CD4-positive, alpha-beta T cell treated with Interleukin-6 at 100 ng/mL for 8 hours (primary cell): ENCODE measurements around the gene SUSD6.

ENCODE experiments used
- DNase-seq: peaks from one replicate; pipeline ENCODE4 v3.0.0-alpha.2; 2020; ENCODE audit warnings: mixed read lengths, low spot score

SUSD6 gene

GRCh38 chr14:69648480-69649451 lies 37.4 kb downstream of the SUSD6 start:
- DNase-seq: no peak

GRCh38 chr14:69650948-69651369 lies 39.6 kb downstream of the SUSD6 start:
- DNase-seq: no peak

GRCh38 chr14:69651664-69652063 lies 40.3 kb downstream of the SUSD6 start:
- no peak for DNase-seq

- no peak for DNase-seq
These were observed 41.7 kb downstream of the SUSD6 start for GRCh38 chr14:69652942-69653684.

- no peak for DNase-seq
These were observed 42.7 kb downstream of the SUSD6 start for GRCh38 chr14:69654116-69654515.

DNA sequence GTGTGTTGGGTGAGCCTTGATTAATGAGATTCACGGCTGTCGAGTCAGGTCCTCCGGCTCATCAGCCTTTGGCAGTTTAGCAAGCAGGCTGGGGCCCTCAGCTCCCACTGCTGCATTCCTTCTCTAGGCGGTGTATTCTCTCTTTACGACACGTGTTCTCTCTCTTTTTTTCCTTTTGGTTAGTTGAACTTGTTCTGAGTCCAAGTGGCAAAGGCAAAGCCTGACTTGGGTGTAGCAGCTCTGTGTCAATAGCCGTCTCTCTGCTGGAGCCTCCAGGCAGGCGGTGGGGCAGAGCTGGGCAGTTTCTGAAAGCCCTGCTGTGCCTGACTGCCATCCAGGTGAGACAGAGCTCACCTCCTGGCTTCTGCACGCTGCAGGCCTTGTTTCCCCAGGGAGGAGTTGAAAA lies 46.6 kb downstream of the SUSD6 start:
- DNase-seq: no peak

GRCh38 chr14:69658664-69659261 lies 47.4 kb downstream of the SUSD6 start:
- DNase-seq: no peak

DNA sequence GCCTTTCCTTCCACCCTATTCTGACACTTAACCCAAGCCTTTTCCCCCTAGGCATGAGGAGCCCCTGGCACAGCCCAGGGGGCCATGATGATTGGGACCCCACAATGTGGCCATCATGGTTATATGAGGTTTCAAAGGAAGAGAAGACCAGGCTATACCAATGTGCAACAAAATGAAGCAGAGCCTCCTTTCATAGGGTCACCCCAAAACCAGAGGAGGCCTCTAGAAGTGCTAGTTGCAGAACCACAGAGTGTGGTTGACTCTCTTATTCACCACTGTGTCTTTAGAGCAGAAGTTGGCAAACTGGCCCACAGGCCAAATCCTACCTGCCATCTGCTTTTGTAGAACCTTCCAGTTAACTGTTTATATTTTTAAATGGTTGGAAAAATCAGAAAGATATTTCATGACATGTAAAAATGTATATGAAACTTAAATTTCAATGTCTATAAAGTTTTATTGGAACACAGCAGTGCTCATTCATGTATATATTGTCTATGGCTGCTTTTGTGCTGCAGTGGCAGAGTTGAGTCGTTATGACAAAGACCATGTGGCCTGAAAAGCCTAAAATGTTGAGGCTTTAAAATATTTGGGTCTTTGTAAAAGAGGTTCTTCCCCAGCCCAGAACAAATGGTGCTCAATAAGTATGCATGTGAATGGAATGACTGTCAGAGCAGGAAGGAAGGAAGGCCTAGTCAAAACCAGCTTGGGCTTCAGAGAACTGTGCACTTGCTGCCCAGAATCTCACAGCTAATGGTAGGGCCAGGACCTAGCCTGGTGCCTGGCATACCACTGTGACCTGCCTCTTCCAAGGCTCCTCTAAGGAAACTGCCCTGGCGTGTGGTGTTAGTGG lies 49.2 kb downstream of the SUSD6 start:
- DNase-seq: no peak

DNA sequence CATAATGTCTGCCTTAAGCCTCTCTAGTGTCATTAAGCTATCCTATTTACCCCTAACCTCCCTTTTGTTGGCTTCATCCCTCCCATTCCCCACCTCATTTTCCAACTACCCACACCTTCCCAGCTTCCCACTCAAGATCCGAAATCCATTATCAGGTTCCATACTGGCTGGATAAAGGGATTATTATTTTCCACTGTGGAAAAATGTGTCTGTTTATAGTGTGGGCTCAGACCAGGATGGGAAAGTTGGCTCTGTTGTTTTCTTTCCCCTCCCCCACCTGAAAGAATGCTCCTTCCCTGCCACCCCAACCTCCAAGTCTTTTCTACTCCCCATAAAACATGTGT lies 49.8 kb downstream of the SUSD6 start:
- no peak for DNase-seq

DNA sequence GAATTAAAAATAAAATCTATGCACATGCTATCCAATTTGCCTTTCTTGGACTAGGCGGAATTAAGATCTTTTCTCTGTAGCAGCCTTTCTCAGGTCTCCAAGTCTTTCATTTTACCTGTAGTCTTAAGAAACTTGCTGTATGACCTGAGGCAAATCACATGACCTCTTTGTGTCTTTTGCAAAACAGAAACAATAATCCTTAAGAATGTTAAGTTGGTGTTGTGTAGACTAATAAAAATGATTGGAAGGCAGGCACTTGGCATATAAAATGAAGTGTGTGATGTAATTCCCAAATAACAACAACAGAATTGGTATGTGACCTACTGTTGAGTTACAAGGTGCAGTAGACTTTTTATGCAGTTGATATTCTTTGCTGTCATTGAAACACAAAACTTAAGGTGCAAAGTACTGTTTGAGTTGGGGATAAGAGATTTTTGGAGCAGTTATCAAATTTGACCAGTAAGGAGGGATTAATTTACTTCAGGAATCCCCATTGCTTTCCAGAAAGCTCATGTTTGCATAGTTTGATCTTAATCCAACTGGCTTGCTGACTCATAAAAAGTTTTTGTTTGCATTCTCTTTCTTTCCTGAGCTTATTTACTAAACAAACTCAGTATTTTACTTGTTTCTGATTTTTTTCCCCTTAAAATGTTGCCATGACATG lies 51.4 kb downstream of the SUSD6 start:
- DNase-seq: no peak

GRCh38 chr14:69663300-69663643 lies 51.9 kb downstream of the SUSD6 start:
- no peak for DNase-seq

- DNase-seq: no peak
These were observed 52.9 kb downstream of the SUSD6 start for GRCh38 chr14:69664265-69664664.

DNA sequence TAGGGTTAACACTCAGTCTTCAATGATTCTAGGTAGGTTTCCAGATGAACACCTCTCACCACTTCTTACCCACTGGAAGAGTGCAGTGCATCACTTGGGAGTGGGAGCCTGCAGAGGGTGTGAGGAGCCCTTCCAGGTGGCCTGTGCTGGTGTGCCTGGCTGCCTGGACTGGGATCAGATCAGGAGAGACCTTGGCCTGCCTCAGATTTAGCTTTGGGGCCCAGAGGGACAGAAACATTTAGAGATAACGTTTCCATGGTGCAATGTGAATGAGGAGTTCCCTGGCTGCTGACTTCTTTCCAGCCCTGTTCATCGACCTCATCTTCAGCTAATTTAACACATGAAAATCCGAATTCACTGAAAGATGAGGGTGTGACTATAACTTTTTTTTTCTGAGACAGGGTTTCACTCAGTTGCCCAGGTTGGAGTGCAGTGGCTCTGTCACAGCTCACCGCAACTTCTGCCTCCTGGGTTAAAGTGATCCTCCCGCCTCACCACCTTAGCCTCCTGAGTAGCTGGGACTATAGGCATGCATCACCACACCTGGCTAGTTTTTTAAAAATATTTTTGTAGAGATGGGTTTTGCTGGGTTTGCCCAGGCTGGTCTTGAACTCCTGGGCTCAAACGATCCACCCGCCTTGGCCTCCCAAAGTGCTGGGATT lies 53.6 kb downstream of the SUSD6 start:
- DNase-seq: no peak

GRCh38 chr14:69665631-69666030 lies 54.2 kb downstream of the SUSD6 start:
- no peak for DNase-seq

GRCh38 chr14:69666112-69666511 lies 54.7 kb downstream of the SUSD6 start:
- DNase-seq: no peak

DNA sequence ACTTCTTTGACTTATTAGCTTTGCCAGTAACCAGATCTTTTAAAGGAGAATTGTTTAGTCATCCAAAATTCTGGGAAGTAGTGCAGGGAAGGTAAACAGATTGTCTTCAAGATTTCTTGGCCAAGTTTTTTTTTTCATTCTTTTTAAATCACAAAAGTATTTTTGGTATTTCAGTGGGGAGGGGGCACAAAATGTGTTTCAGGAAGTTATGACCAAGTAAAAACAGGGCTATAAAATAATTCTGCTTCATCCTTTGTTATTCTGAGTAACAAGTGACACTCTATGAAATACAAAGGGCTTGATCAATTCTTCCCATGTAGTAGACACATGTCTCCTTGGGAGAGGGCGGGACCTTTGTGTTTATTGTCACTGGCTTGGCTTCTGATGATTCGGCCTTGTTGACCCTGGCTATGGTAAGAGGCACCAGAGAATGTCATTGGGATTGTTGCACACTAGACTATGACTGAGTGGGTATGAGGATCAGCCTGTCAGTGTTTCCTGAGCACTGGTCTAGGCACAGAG lies 55.4 kb downstream of the SUSD6 start:
- DNase-seq: no peak

- DNase-seq: no peak
These were observed 56.5 kb downstream of the SUSD6 start for GRCh38 chr14:69667938-69668335.

- DNase-seq: no peak
These were observed 58.0 kb downstream of the SUSD6 start for GRCh38 chr14:69669375-69669774.

DNA sequence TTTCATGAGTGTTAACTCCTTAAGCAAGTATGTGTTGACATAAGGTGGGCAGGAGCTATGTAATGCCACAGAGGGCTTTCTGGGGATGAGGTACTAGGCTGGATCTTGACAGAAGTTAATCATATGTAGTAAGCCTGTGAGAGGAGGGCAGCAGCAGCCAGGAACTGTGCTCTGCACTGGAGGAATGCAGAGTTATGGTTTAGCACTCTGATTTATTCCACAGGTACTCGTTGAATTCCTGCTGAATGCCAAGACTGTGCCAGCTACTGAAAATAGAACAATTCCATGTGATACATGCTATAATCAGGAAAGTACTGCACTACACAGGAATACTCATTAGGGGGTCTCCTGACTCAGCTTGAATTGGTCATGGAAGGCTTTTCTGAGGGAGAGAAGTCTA lies 58.7 kb downstream of the SUSD6 start:
- DNase-seq: no peak

DNA sequence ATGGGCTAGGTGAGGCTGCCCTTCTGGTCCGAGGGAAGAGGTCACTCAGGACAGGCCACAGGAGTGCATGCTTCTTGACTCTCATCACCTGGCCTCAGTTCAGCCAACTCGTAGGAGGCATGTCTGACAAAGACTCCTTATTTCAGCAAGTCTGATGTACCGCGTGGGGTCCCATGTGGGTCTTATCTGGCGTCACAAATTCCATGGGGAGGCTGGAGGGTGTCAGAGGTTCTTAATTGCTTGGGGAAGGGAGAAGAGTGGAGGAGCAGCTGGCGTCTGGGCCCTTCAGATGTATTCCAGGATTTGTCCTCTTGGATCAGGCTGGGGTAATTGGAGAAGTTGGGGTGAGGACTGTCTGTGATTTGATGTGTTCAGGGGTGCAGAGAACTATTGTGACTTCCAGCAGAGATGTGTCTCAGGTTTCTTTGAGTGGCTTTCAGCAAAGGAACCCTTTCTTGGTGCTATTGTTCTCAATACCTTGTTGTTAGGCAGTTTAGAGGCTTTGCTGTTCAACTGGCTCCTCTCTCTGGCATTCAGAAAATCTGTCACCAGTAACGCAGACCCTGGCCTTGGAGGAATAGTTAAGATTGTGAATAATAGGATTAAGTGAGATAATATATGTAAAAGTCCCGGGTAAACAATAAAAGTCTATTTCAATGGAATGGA lies 60.1 kb downstream of the SUSD6 start:
- DNase-seq: no peak
